ENCODE data around the gene SLC35B3.
"Not testable (repeated sequence)": the region's sequence is repeated elsewhere in the genome, so short reads cannot be mapped to it uniquely, and the experiment has no call there.

The SLC35B3 gene

GRCh38 chr6:8405946-8406345 lies 29.4 kb downstream of the SLC35B3 start:
- DNase-seq = not testable (repeated sequence)

- no peak for DNase-seq
Observed at GRCh38 chr6:8402546-8402945, 32.8 kb downstream of the SLC35B3 start.

- no peak for DNase-seq
Observed at GRCh38 chr6:8400663-8401062, 34.7 kb downstream of the SLC35B3 start.

- no peak for DNase-seq
Observed at GRCh38 chr6:8392569-8392968, 42.8 kb downstream of the SLC35B3 start.

GRCh38 chr6:8391934-8392333 lies 43.4 kb downstream of the SLC35B3 start:
- DNase-seq = no peak

- no peak for DNase-seq
Observed at GRCh38 chr6:8389036-8389818, 46.1 kb downstream of the SLC35B3 start.

- no peak for DNase-seq
Observed at GRCh38 chr6:8387942-8388437, 47.4 kb downstream of the SLC35B3 start.

- DNase-seq = no peak
Observed at GRCh38 chr6:8383584-8383983, 51.8 kb downstream of the SLC35B3 start.

- no peak for DNase-seq
Observed at GRCh38 chr6:8382434-8382833, 52.9 kb downstream of the SLC35B3 start.

- DNase-seq = no peak
Observed at GRCh38 chr6:8375916-8376315, 59.4 kb downstream of the SLC35B3 start.
